GM18511 (cell line): Measurements from ENCODE around the gene ODAD2.
"Not testable (repeated sequence)": the region's sequence is repeated elsewhere in the genome, so short reads cannot be mapped to it uniquely, and the experiment has no call there.

Source experiments
- ATAC-seq: cut with Tn5 transposase; IDR thresholded peaks from one replicate; pipeline ENCODE4 v1.9.1; 2021; ENCODE audit warnings: mild to moderate bottlenecking, moderate library complexity; ENCODE audit not compliant: unreplicated experiment

The ODAD2 gene

GRCh38 chr10:27998954-27999275, at the start of gene ODAD2:
Gene ODAD2 (minus strand): TSS chr10:27999079. CDS start chr10:27995142, 3,937 bp downstream.
- no peak for ATAC-seq

DNA sequence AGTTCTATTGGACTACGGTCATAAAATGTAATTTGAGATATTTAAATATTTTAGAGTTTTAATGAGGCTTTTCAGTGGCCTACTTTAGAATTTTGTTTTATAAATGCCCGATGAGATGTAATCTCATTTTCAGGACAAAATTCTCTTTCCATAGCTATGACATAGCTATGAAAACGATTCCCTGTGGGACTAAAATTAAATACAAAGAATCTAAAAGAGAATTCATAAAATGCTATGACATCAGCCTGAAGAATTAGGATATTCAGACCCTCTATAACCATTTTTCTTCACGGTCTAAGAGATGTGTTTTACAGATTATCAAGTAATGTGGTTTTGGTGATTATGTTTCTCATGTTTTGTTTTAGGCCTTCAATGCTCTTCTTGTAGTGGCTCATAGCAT, 48.2 kb upstream of the ODAD2 start:
- ATAC-seq = no peak

DNA sequence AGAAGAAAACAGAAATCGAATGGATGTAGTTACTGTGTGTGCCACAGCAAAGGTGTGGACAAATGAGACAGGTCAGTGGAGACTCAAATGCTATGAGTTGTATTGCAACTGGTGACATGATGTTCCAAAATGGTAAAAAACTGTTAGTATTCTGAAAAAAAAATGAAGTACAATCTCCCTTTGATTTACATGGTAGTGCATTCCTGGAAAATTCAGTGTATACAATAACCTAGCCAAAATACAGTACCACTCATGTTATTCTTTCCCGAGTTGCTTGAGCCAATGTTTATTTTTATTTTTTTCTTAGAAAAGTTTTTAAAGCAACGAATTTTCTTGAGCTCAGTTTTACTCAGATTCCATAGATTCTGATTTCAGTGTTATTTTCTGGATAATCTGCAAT, 47.7 kb upstream of the ODAD2 start:
- no peak for ATAC-seq

- ATAC-seq = no peak
Observed at GRCh38 chr10:28043941-28044340, 45.1 kb upstream of the ODAD2 start.

GRCh38 chr10:28036587-28036986, 37.7 kb upstream of the ODAD2 start:
- ATAC-seq = no peak

DNA sequence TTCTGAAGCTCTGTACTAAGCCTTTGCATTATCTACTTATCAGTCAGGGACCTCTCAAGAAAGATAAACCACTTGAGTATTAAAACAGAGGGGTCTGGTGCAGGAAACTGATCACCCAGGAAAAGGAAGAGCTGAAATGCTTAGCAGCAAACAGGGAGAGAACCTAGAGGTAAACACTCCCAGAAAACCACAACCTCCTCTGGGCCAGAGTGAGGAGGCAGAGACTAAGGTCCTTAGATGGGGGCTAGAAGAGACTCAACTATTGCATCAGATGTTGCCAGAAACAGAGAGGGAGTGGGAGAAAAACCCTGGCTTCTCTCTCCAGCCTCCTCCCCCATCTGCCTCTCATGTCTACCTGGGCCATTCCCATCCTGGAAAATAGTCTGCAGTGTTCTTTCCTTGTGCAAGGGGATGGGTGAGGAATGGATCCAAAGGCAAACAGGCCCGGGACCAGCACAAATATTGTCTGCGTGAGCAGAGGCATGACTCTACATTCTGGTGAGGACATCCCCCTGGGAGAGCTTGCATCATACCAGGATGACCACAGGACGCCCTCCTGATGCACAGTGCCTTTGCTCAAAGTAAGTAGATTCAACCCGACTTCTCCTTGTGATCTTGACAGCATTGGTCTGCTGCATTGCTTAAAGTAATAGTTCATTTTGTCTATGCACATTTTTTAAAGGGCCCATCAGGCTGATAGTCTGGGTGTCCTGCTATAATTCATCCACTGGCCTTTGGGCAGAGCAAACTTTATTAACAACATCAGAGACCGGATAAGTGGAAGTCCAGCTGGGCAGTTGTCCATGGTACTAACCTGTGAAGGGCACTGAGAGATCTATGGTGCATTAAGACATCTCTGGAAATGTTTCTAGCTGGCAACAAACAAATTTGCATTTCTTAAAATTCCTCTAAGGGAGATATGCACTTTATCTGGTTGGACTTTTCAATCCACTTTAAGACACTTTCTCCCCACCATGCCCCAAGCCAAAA, 22.4 kb upstream of the ODAD2 start:
- no peak for ATAC-seq

DNA sequence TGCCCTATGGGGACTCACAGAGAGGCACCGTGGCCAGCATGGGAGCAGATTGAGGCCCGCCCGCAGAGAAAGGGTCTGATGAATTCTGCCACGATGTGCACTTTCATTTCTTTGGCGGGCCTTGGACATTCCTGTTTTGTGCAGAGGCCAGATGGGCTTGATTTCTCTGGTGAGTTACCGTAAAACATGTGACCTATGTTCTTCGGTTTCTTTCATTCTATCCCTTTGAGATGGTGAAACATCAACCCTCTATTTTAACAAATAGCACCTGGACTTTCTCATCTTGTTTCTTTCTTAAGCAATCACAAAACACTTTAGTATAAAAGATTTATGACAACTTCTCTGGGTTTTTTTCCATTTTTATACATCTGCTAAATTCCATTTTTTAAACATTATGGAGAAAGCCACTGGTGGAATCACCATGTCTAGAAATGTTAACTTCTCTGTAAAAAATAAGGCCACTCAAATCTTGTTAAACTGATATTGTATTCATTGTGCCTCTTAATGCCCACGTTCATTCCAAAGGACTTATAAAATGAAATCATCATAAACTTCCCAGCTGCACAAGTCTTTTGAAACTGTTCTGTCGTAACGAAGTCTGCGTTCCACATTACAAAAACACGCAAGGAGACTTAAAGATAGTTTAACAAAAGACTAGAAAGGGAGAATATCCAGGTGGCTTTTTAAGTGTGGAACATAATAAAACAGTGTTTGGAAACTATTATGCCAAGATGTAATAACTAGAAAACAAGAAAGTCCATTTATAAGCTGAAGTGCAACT, 21.4 kb upstream of the ODAD2 start:
- ATAC-seq = no peak

DNA sequence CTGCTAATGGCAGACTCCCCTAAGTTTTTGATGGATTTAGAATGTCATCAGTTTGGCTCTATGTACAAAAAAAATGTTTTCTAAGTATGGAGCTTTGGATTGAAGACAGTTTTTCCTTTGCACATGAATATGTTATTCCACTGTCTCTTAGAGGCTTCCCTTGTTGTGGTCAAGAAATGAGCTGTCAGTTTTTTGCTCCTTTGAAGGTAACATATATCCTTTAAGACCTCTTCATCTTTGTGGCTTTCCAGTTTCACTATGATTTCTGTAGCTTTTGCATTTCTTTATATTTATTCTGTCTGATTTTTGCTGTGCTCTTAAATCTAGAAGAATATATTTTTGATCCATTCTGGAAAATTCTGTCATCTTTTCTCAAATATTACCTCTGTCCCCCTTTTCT, 15.8 kb upstream of the ODAD2 start:
- ATAC-seq = no peak

GRCh38 chr10:28012990-28013515, 14.2 kb upstream of the ODAD2 start:
- ATAC-seq = no peak

GRCh38 chr10:28010821-28011220, 11.9 kb upstream of the ODAD2 start:
- no peak for ATAC-seq

DNA sequence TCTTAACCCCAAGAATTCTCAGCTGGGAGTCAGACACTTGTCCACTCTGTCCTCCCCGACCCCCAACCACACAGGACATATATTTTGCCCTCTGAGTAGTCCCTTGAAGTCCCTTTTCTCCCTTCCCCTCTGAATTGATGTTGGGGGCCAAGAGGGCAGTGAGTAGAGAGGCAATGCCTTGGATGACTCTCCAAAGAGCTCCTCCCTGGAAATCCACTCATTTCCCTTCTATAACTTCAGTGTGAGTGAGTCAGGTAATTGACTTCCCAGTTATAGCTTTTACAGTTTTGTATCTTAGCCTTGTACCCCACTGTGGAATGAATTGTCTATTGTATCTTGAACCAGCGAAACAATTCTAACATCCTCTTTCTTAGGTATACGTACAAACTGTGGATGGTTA, 9.2 kb upstream of the ODAD2 start:
- ATAC-seq = no peak

- no peak for ATAC-seq
Observed at GRCh38 chr10:28001353-28001752, 2.5 kb upstream of the ODAD2 start.

DNA sequence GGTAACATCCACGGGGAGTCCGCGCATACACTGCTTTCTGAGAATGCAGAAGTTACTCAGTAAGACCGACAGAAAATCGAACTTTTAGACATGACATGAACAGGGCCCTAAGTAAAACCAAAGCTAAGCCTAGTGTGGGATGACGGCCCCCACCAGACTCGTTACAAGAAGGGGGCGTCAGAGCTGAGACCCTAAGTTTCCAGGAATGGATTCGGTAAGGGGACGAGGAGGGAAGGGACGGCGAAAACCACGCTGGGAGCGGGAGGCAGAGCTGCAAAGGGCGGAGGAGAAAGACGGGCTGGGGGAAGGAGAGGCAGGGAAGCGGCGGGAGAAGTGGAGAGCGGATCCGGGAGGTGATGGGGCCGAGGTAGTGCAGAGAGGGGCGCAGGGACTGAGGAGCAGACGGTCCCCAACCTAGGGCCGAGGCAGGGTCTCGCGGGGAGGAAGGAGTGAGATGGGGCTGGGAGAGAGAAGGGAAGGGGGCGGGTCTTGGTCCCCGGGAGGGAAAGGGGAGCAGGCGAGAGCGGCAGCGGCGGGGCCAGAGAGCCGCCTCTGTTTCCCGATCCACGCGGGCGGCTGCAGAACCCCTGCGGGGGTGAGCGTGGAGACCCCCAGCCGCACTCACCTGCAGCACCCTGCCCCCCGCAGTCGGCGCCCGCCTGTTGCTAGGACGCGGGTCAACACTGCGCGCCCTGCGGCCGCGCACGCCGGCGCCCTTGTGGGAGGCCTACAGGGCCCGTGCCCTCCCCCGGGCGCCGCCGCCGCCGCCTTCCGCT, 513 bp downstream of the ODAD2 start:
- peak; percentile 58 for ATAC-seq

DNA sequence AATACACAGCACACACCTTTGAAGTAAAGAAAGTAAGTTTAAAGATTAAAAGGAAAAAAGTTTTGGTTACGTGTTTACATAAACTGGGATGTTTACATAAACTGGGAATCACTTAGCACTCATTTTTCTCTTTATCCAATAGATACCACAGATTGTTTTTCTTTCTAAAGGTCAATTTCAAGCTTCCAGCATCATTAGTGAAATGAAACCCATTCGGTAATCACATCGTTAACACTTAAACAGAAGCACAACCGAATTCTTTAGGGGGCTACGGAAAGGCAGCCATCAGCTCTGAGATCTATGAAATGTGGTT, 1.1 kb downstream of the ODAD2 start:
- no peak for ATAC-seq

- ATAC-seq = no peak
Observed at GRCh38 chr10:27995311-27995710, 3.6 kb downstream of the ODAD2 start.

- ATAC-seq = not testable (repeated sequence)
Observed at GRCh38 chr10:27989357-27989756, 9.5 kb downstream of the ODAD2 start.

GRCh38 chr10:27986821-27987220, 12.1 kb downstream of the ODAD2 start:
- ATAC-seq = no peak

DNA sequence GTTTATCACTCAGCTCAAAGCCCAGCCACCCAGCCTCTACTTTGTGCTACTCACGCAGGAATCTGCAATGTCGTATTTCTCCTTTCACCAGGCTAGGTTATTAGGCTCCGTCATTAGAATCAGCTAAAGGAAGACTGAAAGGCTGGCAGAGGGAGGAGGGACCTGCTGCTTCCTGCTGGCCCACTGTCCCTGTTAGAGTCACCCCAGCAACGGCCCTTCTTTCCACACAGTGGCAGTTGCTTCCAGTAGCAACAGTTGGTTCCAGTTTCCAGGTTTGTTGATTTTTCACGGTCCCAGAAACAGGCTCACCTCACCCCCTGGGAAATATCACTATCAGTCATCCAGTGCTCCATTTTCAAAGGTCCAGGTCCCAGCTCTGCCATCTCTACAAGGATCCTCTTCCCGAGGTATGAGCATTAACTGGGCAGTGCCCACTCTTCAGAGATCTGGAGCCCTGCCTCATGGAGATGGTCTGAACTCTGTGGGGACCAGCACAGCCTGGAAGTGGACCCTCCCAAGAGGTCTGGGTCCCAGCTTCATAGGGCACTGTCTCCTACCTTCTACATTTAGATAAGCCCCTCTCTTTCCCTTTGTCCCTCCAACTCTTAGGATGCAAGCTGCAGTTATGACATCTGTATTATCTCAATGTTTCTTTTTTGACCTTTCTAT, 15.9 kb downstream of the ODAD2 start:
- ATAC-seq = no peak

- no peak for ATAC-seq
Observed at GRCh38 chr10:27981744-27982143, 17.1 kb downstream of the ODAD2 start.

DNA sequence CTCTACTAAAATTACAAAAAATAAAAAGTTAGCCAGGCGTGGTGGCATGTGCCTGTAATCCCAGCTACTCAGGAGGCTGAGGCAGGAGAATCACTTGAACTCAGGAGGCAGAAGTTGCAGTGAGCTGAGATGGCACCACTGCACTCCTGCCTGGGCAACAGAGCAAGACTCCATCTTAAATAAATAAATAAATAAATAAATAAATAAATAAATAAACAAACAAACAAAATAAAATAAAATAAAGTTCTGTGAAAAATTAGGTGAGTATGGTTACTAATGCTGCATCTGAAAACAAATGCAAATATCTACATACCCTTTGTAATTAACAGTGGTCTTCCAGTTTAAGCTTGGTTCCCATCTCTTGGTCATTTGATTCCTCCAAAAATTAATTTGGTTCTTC, 28.1 kb downstream of the ODAD2 start:
- not testable (repeated sequence) for ATAC-seq

DNA sequence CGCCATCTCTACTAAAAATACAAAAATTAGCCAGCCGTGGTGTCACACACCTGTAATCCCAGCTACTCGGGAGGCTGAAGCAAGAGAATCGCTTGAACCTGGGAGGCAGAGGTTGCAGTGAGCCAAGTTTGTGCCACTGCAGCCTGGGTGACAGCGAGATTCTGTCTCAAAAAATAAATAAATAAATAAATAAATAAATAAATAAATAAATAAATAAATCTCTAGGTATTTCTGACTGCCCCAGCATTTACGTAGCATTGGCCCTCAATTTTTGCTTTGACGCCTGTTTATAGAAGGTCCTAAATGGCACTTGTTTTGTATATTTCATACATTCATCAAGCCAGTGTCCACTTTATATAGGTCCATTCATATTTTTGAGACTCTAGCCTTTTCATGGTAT, 28.9 kb downstream of the ODAD2 start:
- ATAC-seq = not testable (repeated sequence)
